ENCODE measurements around the gene TEX261.

The TEX261 gene

GRCh38 chr2:70959271-70959761 is 35.4 kb downstream of the TEX261 start:
- DNase-seq (ENCODE audit: low read depth): no peak

GRCh38 chr2:70958759-70959158 is 35.9 kb downstream of the TEX261 start:
- DNase-seq (ENCODE audit: low read depth): no peak

DNA sequence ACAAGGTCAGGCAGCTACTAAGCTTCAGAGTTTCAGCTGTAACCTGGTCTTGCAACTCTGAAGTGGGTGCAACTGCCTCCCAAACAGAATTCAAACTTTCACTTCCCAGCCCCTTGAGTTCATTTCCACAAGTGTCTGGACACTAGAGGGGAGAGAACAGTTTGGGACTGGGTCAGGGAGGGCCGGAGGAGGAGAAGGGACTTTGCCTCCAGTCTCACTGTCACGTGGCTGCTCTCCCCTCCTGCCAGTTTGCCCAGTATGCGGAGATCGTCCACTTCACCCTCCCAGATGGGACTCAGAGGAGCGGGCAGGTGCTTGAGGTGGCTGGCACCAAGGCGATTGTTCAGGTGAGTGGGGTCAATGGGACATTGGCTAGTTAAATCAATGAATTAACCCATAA is 36.9 kb downstream of the TEX261 start:
- DNase-seq (ENCODE audit: low read depth): no peak

DNA sequence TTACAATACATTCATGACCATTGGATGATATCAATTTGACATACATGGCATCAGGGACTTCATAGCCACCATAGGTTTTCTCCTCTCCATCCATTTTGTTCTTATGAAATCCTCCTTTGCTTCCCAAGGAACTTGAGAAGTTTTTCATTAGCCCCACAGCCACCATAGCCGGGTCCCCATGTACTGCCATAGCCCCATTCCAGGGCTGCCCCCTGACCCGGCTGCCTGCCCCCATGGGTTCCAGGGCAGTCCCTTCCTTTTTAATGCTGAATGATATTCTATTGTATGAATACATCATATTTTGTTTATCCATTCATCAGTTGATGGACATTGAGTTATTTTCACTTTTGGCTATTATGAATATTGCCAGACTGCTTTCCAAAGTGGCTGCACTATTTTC is 38.5 kb downstream of the TEX261 start:
- no peak for DNase-seq (ENCODE audit: low read depth)

- no peak for DNase-seq (ENCODE audit: low read depth)
These were observed 39.8 kb downstream of the TEX261 start for GRCh38 chr2:70954886-70955285.

DNA sequence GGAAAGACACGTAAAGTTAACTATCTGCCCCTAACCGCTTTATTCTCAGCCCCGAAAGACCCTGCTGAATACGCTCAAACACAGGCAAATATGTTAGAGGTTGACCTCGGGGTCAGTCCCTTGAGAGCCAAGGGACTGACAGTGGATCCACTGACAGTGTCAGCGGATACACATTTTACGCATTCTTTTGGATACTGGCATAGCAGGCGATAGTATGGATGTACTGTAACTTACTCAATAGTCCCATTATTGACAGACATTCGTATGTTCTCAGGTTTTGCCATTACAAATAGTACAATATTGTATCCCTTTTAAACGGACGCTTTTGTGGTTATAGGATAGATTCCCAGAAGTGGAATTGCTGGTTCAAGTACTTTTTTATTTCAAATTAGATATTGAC is 45.6 kb downstream of the TEX261 start:
- DNase-seq (ENCODE audit: low read depth): no peak

DNA sequence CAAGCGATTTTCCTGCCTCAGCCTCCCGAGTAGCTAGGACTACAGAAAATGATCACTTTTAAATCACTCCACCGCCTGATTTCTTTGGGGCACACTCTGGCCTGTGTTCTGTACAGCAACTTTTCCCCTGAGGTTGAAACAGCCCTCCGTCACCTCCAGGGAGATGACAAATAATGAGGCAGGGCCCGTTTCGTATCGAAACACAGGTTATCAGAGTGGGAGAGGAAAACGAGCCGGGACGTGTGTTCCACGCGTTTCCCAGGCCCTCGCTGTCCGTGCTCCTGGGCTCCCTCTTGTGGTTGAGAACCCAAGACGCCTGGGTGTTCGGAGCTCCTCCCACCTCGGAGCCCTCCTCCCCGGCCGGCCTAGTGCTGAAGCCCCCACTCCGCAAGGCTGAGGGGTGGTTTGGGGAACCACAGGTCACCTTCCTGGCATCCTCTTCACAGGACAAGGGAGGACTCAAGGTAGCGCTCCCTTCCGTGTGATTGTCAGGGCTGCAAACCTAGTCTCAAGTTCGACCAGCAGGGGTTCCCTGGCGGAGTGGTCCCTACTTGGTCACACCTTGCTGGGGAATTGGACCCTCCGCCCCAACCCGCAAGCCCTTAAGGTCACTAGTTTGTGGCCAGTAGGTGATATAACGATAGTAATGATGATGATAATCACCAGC is 46.2 kb downstream of the TEX261 start:
- DNase-seq (ENCODE audit: low read depth): peak; percentile 66

DNA sequence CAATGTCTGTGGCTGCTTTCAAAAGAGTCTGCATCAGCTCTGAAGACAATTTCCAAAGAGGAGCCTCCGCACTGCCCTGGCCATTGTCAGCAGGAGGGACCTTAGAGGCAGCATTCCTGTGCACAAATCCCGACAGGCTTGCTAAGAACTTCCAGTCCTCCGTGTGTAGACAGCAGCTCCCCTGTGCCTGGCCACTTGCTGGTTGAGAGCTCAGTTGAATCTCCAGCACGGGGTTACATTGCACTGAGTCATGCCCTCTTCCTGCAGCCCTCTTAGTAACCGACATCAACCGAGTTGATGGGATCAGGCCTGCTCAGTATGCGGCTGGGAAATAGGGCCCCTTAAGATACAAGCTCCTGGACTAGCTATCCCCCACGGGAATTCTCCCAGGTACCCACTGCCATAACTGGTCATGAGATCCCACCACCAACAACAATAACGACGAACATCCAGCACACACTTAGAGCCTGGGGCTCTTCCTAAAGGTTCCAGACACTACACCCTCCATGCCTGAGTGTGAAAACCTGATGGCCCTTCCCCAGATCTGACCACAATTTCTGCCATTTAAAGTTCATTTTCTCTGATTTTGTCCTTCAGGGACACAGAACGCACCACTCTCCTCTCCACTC is 47.0 kb downstream of the TEX261 start:
- no peak for DNase-seq (ENCODE audit: low read depth)

GRCh38 chr2:70946832-70947442 is 47.7 kb downstream of the TEX261 start:
- DNase-seq (ENCODE audit: low read depth): peak; percentile 34

GRCh38 chr2:70944111-70944690 is 50.5 kb downstream of the TEX261 start:
- DNase-seq (ENCODE audit: low read depth): no peak

DNA sequence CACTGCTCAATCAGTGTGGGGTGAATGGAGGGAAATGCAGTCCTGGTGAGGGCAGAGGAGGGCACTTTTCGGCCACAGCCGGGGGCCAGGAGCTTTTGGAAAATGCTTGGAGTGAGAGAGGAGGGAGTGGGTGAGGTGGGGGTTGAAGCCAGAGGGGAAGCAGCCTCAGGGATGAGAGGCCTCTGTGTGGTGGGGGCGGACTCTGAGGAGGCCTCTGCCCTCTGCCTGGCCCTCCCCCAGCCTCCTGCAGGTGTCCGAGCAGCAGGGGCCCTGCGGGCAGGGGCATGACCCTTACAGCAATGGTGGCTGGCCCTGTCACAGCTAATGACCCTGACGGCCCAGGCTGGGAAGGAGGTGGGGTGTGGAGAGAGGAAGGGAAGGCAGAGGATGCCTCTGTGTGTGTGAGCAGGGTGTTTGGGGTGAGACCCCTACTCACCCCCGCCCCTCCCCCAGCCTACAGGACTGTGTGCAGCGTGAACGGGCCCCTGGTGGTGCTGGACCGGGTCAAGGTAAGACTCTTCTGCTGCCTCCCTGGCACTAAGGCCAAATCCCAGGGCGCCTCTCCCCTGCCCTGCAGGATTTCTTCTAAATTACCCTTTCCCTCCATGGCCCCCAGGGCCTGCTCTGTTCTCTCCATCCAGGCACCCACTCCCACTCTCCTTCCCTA is 51.3 kb downstream of the TEX261 start:
- DNase-seq (ENCODE audit: low read depth): no peak

DNA sequence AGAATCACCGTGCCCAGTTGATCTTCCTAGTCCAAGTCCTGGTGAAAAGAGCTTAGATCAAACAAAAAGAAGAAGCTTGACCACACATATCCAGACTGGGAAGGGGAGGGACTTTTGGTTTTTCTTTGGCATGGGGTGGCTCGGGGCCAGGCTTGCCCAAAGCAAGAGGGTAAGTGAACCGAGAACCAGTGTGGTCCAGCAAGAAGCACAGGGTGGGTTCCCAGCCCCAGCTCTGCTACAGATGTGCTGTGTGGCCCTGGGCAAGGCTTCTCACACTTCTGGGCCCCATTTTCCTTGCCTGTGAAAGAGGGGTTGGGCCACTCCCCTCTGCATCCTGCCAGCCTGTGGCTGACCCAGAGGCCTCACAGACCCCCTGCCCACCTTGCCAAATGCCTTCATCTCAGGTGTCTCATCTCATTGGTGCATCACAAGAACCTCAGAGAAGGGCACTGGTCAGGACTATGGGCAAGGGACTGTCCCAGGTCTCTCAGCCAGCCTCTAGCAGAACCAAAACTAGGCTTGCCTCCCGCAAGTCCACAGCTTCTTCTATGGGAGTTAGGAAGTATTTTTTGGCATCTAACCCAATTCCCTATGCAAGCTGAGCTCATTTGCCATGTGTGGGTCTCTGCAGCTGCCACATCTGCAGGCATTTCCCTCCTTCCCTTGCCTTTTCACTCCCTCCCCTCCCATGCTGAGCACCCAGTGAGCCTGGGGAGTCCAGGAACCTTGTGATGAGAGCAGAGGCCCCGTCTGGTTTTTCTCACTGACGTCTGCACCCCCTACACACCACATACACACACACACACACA is 52.1 kb downstream of the TEX261 start:
- no peak for DNase-seq (ENCODE audit: low read depth)

GRCh38 chr2:70941701-70942100 is 53.0 kb downstream of the TEX261 start:
- DNase-seq (ENCODE audit: low read depth): no peak

- no peak for DNase-seq (ENCODE audit: low read depth)
These were observed 53.5 kb downstream of the TEX261 start for GRCh38 chr2:70941186-70941585.

DNA sequence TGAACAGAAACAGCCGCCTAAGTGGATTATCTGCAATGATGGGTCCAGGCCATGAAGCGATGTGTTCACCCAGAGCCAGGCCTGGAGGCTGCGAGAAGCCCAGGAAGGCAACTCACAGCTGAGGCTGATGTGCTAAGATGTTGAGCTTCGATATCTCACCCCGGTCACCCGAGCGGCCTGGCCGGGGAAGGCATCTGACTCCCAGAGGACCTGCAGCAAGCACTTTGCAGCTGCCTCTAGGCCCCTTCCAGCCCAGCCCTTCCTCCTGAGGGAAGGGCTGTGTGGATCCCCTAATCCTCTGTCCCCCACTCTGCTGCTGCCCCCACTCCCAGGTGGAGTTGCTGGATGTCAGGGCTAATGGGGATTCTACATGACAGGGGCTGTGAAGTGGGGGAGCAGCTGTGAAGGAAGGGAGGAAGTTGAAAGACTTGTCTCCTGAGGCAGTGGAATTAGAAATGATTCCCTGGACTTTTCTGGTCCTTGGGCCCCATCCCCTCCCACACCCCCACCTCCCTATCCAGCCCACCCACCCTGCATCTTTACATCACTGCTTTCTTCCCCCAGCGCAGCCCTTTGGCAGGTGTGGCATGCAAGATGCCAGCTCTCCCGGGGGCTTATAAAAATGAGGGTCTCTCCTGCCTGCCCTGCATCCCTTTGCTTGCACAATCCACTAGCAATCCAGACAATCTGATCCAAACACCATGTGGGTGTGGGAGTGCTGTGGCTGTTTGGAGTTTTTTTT is 54.7 kb downstream of the TEX261 start:
- no peak for DNase-seq (ENCODE audit: low read depth)

DNA sequence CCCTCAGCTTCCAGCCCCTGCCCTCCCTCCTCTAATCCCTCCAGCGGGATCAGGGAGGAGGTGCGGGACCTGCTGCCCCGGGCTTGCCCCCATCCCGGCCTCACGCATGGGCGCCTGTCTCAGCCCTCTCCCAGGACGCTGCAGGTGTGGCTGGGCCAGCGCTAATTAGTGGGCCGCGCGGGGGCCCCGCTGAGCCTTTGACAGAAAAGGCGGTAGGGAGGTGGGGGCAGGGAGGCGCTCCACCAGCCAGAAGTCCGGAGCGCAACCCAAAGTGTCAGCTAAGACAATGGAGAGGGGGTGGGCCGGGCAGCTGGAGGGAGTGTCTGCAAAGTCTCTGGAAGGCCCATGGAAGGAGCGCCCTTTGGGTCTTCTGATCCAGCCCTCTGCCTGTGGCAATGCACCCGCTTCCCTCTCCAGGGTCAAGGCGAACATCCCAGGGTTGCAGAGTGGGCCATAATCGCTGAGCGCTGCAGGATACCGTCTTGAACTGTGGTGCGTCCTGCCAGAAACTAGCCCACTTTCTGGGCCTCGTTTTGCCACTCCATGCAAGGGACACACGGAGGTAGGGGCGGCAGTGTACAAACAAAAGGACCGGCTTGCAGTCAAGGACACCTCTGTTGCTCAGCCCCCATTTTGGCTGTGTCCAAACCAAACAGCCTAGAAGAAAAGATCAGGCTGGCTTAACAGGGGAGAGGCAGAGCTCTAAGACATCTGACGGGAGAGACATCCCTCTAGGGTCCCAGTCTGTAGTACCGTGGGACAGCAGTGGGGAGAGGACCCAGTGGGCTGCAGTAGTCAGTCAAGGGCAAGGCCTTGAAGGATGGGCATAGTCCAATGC is 55.5 kb downstream of the TEX261 start:
- DNase-seq (ENCODE audit: low read depth): no peak

GRCh38 chr2:70938586-70938950 is 56.1 kb downstream of the TEX261 start:
- DNase-seq (ENCODE audit: low read depth): no peak

DNA sequence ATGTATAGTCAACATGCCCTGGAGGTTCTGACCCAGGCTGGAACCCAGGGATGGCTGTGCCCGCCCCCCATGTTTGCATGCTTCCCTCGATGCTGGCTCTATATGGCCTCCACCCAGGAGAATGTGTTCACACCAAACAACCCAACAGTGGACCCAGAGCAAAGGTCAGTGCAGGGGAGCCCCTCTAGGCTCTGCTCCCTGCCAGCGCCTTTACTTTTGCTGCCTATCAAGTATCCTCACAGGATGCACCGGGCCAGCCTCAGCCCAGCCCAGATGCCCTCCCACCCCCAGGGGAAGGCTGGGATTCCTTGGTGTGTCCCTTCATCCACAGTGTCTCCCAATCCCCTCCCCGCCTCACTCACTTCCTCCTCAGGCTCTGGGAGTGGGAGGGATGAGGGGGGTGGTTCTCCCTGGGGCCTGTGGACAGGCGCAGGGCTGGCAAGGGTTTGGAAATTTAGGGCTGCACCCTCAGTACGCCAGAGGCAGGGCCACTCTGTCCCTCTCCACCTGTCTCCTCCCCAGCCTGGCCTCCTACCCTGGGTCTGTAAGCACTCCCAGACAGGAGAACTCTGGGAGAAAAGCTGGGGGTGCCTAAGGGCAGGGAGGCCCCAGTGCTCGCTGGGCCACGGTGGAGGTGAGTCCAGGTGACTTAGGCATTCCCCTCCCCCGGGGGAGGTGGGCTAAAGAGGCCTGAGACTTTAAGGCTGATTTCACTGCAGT is 56.6 kb downstream of the TEX261 start:
- no peak for DNase-seq (ENCODE audit: low read depth)
